ENCODE data around the gene HPCAL4. TPM values are rescaled to one million over a fixed set of nuclear protein-coding genes. Genes with fewer than 3 reads are reported as not detected.
A peak's percentile ranks its signal among the peaks of the same experiment; 100 is the strongest.

The HPCAL4 gene
- total and polyA plus RNA-seq, 2 experiments from 2014 or later: not detected

DNA sequence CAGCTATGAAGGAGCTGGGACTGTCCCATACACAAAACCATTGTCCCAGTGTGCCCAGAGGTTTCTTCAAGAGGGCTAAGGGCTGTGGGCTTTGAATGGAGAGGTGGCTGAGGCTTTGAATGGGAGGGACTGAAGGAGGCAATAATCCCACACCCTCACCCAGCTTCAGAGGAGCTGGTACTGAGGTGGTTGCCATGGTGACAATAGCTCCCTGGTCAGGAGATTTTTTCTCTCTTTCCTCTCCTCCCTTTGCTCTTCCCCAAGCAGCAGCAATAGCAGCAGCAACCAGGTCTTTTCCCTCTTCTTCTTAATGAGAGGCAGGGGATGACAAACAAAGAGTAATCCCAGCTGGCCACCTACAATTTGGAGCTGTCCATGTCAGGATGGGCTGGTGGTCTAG is 1.6 kb downstream of the HPCAL4 start:
- in situ Hi-C loops (cut with MboI): no loop called here
- no peaks in the 10 kb centered on the region for H3K36me3 ChIP-seq (ENCODE audit: low read depth)
- no peak overlapping the region for H2AFZ ChIP-seq
- H3K9me2 ChIP-seq (ENCODE audit: insufficient read depth): no peaks in the 10 kb centered on the region
- H3K9me3 ChIP-seq (ENCODE audit: low read depth): no peaks in the 10 kb centered on the region
- H3K27ac ChIP-seq: no peak overlapping the region
- H3K4me2 ChIP-seq (ENCODE audit: unreplicated experiment): no peak overlapping the region
- no peaks in the 10 kb centered on the region for H3K79me2 ChIP-seq (ENCODE audit: insufficient read depth)
- H3K27me3 ChIP-seq (replicated peaks; ENCODE audit: insufficient read depth): peaks cover 89% of the 10 kb centered on the region
- no peaks in the 10 kb centered on the region for H3F3A ChIP-seq (ENCODE audit: insufficient read depth)
- no peak for DNase-seq
- H3K4me1 ChIP-seq (ENCODE audit: insufficient read depth): no peaks in the 10 kb centered on the region
- no peaks in the 10 kb centered on the region for H4K20me1 ChIP-seq (ENCODE audit: insufficient read depth)
- no peak overlapping the region for H3K9ac ChIP-seq
- no peak for TF ChIP-seq EZH2 (IDR thresholded peaks at IDR 0.05; ENCODE audit: insufficient read depth, poor library complexity, severe bottlenecking)
- TF ChIP-seq EZH2phosphoT487 (IDR thresholded peaks at IDR 0.05; ENCODE audit: insufficient read depth, low read depth): no peak
- no peak overlapping the region for H3K4me3 ChIP-seq

DNA sequence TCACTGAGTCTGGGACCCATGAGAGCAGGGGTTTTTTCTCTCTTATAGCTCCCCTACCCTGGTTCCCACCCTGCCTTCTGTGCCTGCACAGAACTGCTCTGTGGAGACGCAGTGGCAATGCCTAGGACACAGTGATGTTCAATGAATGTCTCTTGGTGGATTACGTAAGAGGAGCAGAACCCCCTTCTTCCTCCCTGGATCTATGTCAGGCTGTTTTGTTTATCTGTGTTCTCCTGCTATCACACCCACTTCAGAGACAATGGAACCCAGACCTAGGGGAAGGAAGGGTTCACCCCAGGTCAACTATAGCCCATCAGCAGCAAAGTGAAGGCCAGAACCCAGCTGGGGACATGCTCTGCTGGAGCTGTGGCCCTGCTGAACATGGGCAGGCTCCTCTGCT is 2.0 kb downstream of the HPCAL4 start:
- Histone ChIP-seq H3K9me3 (ENCODE audit: low read depth) (no peaks in the 10 kb centered on the region), H3K27me3 (replicated peaks; ENCODE audit: insufficient read depth) (peaks cover 89% of the 10 kb centered on the region)

GRCh38 chr1:39688706-39689105 is 2.5 kb downstream of the HPCAL4 start:
- Histone ChIP-seq H3K9me3 (ENCODE audit: low read depth) (no peaks in the 10 kb centered on the region), H3K79me2 (ENCODE audit: insufficient read depth) (no peaks in the 10 kb centered on the region), H3F3A (ENCODE audit: insufficient read depth) (no peaks in the 10 kb centered on the region), H3K9me2 (ENCODE audit: insufficient read depth) (no peaks in the 10 kb centered on the region), H3K27ac (no peak overlapping the region), H4K20me1 (ENCODE audit: insufficient read depth) (no peaks in the 10 kb centered on the region), H2AFZ (no peak overlapping the region), H3K4me3 (no peak overlapping the region), H3K4me2 (ENCODE audit: unreplicated experiment) (no peak overlapping the region), H3K27me3 (replicated peaks; ENCODE audit: insufficient read depth) (peaks cover 86% of the 10 kb centered on the region), H3K4me1 (ENCODE audit: insufficient read depth) (no peaks in the 10 kb centered on the region), H3K36me3 (ENCODE audit: low read depth) (no peaks in the 10 kb centered on the region), H3K9ac (no peak overlapping the region)
- in situ Hi-C loops (cut with MboI): no loop called here
- TF ChIP-seq EZH2 (IDR thresholded peaks at IDR 0.05; ENCODE audit: insufficient read depth, poor library complexity, severe bottlenecking) (no peak), EZH2phosphoT487 (IDR thresholded peaks at IDR 0.05; ENCODE audit: insufficient read depth, low read depth) (no peak)
- 58 to 63% methylated on average over 3 of the region's 3 CpGs for WGBS, 2 experiments (ENCODE audit: low coverage in 1 of 2, low lambda C conversion rate in 2 of 2, missing lambda C conversion rate in 2 of 2)
- DNase-seq: peak; percentile 29

More for the DNA sequence above, 2.0 kb downstream of the HPCAL4 start:
- no peak for TF ChIP-seq EZH2phosphoT487 (IDR thresholded peaks at IDR 0.05; ENCODE audit: insufficient read depth, low read depth)
- TF ChIP-seq EZH2 (IDR thresholded peaks at IDR 0.05; ENCODE audit: insufficient read depth, poor library complexity, severe bottlenecking): no peak
- WGBS, 2 experiments (ENCODE audit: low coverage in 1 of 2, low lambda C conversion rate in 2 of 2, missing lambda C conversion rate in 2 of 2): 86 to 89% methylated on average over 2 of the region's 2 CpGs
- H3F3A ChIP-seq (ENCODE audit: insufficient read depth): no peaks in the 10 kb centered on the region
- H3K4me2 ChIP-seq (ENCODE audit: unreplicated experiment): no peak overlapping the region
- no peaks in the 10 kb centered on the region for H4K20me1 ChIP-seq (ENCODE audit: insufficient read depth)
- in situ Hi-C loops (cut with MboI): no loop called here
- H3K36me3 ChIP-seq (ENCODE audit: low read depth): no peaks in the 10 kb centered on the region
- no peak overlapping the region for H3K9ac ChIP-seq
- no peak overlapping the region for H3K27ac ChIP-seq
- H3K4me3 ChIP-seq: no peak overlapping the region
- H3K79me2 ChIP-seq (ENCODE audit: insufficient read depth): no peaks in the 10 kb centered on the region
- no peak overlapping the region for H2AFZ ChIP-seq
- H3K9me2 ChIP-seq (ENCODE audit: insufficient read depth): no peaks in the 10 kb centered on the region
- DNase-seq: no peak
- H3K4me1 ChIP-seq (ENCODE audit: insufficient read depth): no peaks in the 10 kb centered on the region

GRCh38 chr1:39687243-39687642 is 4.0 kb downstream of the HPCAL4 start:
- no peak overlapping the region for H3K27ac ChIP-seq
- H3F3A ChIP-seq (ENCODE audit: insufficient read depth): no peaks in the 10 kb centered on the region
- in situ Hi-C loops (cut with MboI): no loop called here
- H3K36me3 ChIP-seq (ENCODE audit: low read depth): no peaks in the 10 kb centered on the region
- TF ChIP-seq EZH2 (IDR thresholded peaks at IDR 0.05; ENCODE audit: insufficient read depth, poor library complexity, severe bottlenecking) (no peak), EZH2phosphoT487 (IDR thresholded peaks at IDR 0.05; ENCODE audit: insufficient read depth, low read depth) (no peak)
- no peak overlapping the region for H3K4me3 ChIP-seq
- no peaks in the 10 kb centered on the region for H3K9me2 ChIP-seq (ENCODE audit: insufficient read depth)
- H4K20me1 ChIP-seq (ENCODE audit: insufficient read depth): no peaks in the 10 kb centered on the region
- peaks cover 85% of the 10 kb centered on the region for H3K27me3 ChIP-seq (replicated peaks; ENCODE audit: insufficient read depth)
- WGBS, 2 experiments (ENCODE audit: low coverage in 1 of 2, low lambda C conversion rate in 2 of 2, missing lambda C conversion rate in 2 of 2): 25 to 28% methylated on average over 2 of the region's 2 CpGs
- H3K9ac ChIP-seq: no peak overlapping the region
- H3K4me1 ChIP-seq (ENCODE audit: insufficient read depth): no peaks in the 10 kb centered on the region
- DNase-seq: no peak
- no peak overlapping the region for H3K4me2 ChIP-seq (ENCODE audit: unreplicated experiment)
- H3K79me2 ChIP-seq (ENCODE audit: insufficient read depth): no peaks in the 10 kb centered on the region
- H3K9me3 ChIP-seq (ENCODE audit: low read depth): no peaks in the 10 kb centered on the region
- H2AFZ ChIP-seq: no peak overlapping the region

GRCh38 chr1:39685071-39685470 is 6.2 kb downstream of the HPCAL4 start:
- no peaks in the 10 kb centered on the region for H3K79me2 ChIP-seq (ENCODE audit: insufficient read depth)
- no peak overlapping the region for H2AFZ ChIP-seq
- in situ Hi-C loops (cut with MboI): no loop called here
- H3K36me3 ChIP-seq (ENCODE audit: low read depth): no peaks in the 10 kb centered on the region
- no peaks in the 10 kb centered on the region for H3F3A ChIP-seq (ENCODE audit: insufficient read depth)
- no peak overlapping the region for H3K4me3 ChIP-seq
- H3K4me2 ChIP-seq (ENCODE audit: unreplicated experiment): no peak overlapping the region
- H4K20me1 ChIP-seq (ENCODE audit: insufficient read depth): no peaks in the 10 kb centered on the region
- no peaks in the 10 kb centered on the region for H3K4me1 ChIP-seq (ENCODE audit: insufficient read depth)
- no peak overlapping the region for H3K27ac ChIP-seq
- peaks cover 85% of the 10 kb centered on the region for H3K27me3 ChIP-seq (replicated peaks; ENCODE audit: insufficient read depth)
- WGBS, 2 experiments (ENCODE audit: low coverage in 1 of 2, low lambda C conversion rate in 2 of 2, missing lambda C conversion rate in 2 of 2): 79 to 85% methylated on average over 3 of the region's 3 CpGs
- H3K9me3 ChIP-seq (ENCODE audit: low read depth): no peaks in the 10 kb centered on the region
- no peak overlapping the region for H3K9ac ChIP-seq
- H3K9me2 ChIP-seq (ENCODE audit: insufficient read depth): no peaks in the 10 kb centered on the region
- TF ChIP-seq EZH2phosphoT487 (IDR thresholded peaks at IDR 0.05; ENCODE audit: insufficient read depth, low read depth) (no peak), EZH2 (IDR thresholded peaks at IDR 0.05; ENCODE audit: insufficient read depth, poor library complexity, severe bottlenecking) (no peak)
- no peak for DNase-seq
